Activated CD8-positive, alpha-beta T cell treated with anti-CD3 and anti-CD28 coated beads for 36 hours (primary cell): ENCODE data around the gene OOSP4A. TPM values are rescaled to one million over a fixed set of nuclear protein-coding genes. Genes with fewer than 3 reads are reported as not detected.
"Not testable (repeated sequence)": the region's sequence is repeated elsewhere in the genome, so short reads cannot be mapped to it uniquely, and the experiment has no call there.

Source experiments
- ATAC-seq: fragments of 200-7000 bp; cut with Tn5 transposase; one replicate; pipeline ENCODE4 v1.10.0; 2021; ENCODE audit warnings: mild to moderate bottlenecking, moderate library complexity
- CTCF ChIA-PET: fragments of 350-600 bp; sonication (Branson Sonifier 250); formaldehyde crosslinking; loops from one replicate; lab custom pipeline; 2021; ENCODE audit warnings: antibody characterized with exemption; lab: Charles Lee
- POLR2A ChIA-PET: fragments of 350-600 bp; sonication (Branson Sonifier 250); formaldehyde crosslinking; loops from one replicate; lab custom pipeline; 2021; ENCODE audit warnings: antibody characterized with exemption; lab: Charles Lee
- DNase-seq: peaks from one replicate; pipeline ENCODE4 v3.0.0-alpha.2; 2020
- H3K27ac Mint-ChIP-seq: one replicate; pipeline ENCODE4 v1.8.0; 2021; ENCODE audit warnings: mild to moderate bottlenecking, mixed read lengths
- H3K27me3 Mint-ChIP-seq: one replicate; pipeline ENCODE4 v1.8.0; 2021; ENCODE audit warnings: mixed read lengths
- H3K36me3 Mint-ChIP-seq: one replicate; pipeline ENCODE4 v1.8.0; 2021; ENCODE audit warnings: low read depth, mixed read lengths
- H3K4me1 Mint-ChIP-seq: one replicate; pipeline ENCODE4 v1.8.0; 2021; ENCODE audit warnings: low read depth, mixed read lengths
- H3K4me3 Mint-ChIP-seq: one replicate; pipeline ENCODE4 v1.8.0; 2021; ENCODE audit warnings: mild to moderate bottlenecking, moderate library complexity, mixed read lengths
- H3K9me3 Mint-ChIP-seq: one replicate; pipeline ENCODE4 v1.8.0; 2021; ENCODE audit warnings: mixed read lengths
- CTCF ChIP-seq: fragments of 200-600 bp; IDR thresholded peaks from one replicate; pipeline ENCODE4 v1.8.0; 2022; ENCODE audit warnings: antibody characterized with exemption, mild to moderate bottlenecking
- intact Hi-C: fragments of 100-400 bp; cut with micrococcal nuclease; formaldehyde crosslinking; loops from one replicate; pipeline ENCODE4 v1.10.0; 2022
- total RNA-seq, 2 experiments: library from RNA; stranded (reverse); gene quantifications; one replicate each; pipeline ENCODE4 v1.2.3, GENCODE V29; 2021

Gene OOSP4A
- total RNA-seq, 2 experiments from 2014 or later = not detected

- TF ChIP-seq CTCF = no peak
- H3K9me3 Mint-ChIP-seq = no peaks in the 10 kb centered on the region
- ATAC-seq (no peak), DNase-seq (no peak)
- no peaks in the 10 kb centered on the region for H3K36me3 Mint-ChIP-seq
- no peak overlapping the region for H3K27ac Mint-ChIP-seq
- H3K4me1 Mint-ChIP-seq = no peaks in the 10 kb centered on the region
- no peak overlapping the region for H3K4me3 Mint-ChIP-seq
- ChIA-PET POLR2A (no interaction called here), CTCF (no interaction called here)
- intact Hi-C loops = no loop called here
- H3K27me3 Mint-ChIP-seq = peaks cover 4% of the 10 kb centered on the region
These were observed 4.6 kb downstream of the OOSP4A start for GRCh38 chr11:59968395-59968783.

- CTCF ChIA-PET = no interaction called here
- Mint-ChIP-seq H3K27ac (no peak overlapping the region), H3K36me3 (no peaks in the 10 kb centered on the region), H3K4me1 (no peaks in the 10 kb centered on the region), H3K4me3 (no peak overlapping the region), H3K9me3 (no peaks in the 10 kb centered on the region), H3K27me3 (no peaks in the 10 kb centered on the region)
- intact Hi-C loops = no loop called here
- no peak for TF ChIP-seq CTCF
- DNase-seq = no peak
- POLR2A ChIA-PET = no interaction called here
- ATAC-seq = no peak
These were observed 9.3 kb downstream of the OOSP4A start for GRCh38 chr11:59973097-59973496.

- Mint-ChIP-seq H3K4me3 (no peak overlapping the region), H3K4me1 (no peaks in the 10 kb centered on the region), H3K27me3 (peaks cover 8% of the 10 kb centered on the region), H3K27ac (no peak overlapping the region), H3K9me3 (no peaks in the 10 kb centered on the region), H3K36me3 (no peaks in the 10 kb centered on the region)
- POLR2A ChIA-PET = no interaction called here
- intact Hi-C loops = no loop called here
- DNase-seq = no peak
- CTCF ChIA-PET = interaction anchor here (0.8 kb wide), 1 partner anchor 270 kb away, joined by 3 read pairs; no protein-coding TSS in a partner anchor
- TF ChIP-seq CTCF = no peak
- no peak for ATAC-seq
These were observed 17.4 kb downstream of the OOSP4A start for GRCh38 chr11:59981106-59981770.

GRCh38 chr11:59982037-59982436 is 18.2 kb downstream of the OOSP4A start:
- DNase-seq, H3K27me3 Mint-ChIP-seq, H3K27ac Mint-ChIP-seq, H3K36me3 Mint-ChIP-seq, intact Hi-C loops, ATAC-seq, H3K9me3 Mint-ChIP-seq, POLR2A ChIA-PET, CTCF ChIA-PET, H3K4me1 Mint-ChIP-seq, H3K4me3 Mint-ChIP-seq: not testable (repeated sequence)

GRCh38 chr11:59983212-59983611 is 19.4 kb downstream of the OOSP4A start:
- intact Hi-C loops = no loop called here
- no peaks in the 10 kb centered on the region for H3K36me3 Mint-ChIP-seq
- H3K27ac Mint-ChIP-seq = no peak overlapping the region
- POLR2A ChIA-PET = no interaction called here
- no peaks in the 10 kb centered on the region for H3K9me3 Mint-ChIP-seq
- H3K4me3 Mint-ChIP-seq = no peak overlapping the region
- CTCF ChIA-PET = no interaction called here
- TF ChIP-seq CTCF = no peak
- H3K4me1 Mint-ChIP-seq = no peaks in the 10 kb centered on the region
- ATAC-seq = no peak
- H3K27me3 Mint-ChIP-seq = peaks cover 8% of the 10 kb centered on the region
- no peak for DNase-seq
